ENCODE data around the gene WWOX.

DNA sequence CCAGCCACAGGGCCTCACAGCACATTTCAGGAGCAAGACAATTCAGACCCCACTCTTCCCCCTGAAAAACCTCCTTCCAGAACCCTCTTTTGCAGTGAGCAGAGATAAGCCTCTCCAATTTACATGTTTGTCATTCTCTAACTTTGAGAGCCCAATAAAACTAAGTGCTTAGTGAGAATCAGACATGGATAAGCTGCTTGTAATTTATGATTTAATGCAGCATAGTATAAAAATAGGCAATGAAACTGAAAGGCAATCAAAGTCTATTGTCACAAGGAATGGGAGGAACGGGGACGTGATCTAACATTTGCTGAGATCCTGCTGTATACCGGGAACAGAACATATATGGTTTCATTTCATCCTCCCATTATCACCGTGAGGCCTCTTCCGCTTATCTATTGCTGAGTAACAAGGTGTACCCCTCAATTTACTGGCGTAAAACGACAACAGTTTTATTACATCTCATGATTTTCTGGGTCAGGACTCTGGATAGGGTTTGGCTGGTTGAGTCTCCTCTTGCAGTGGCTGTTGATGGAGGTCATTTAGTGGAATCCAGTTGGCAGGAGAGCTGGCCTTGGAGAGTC lies 903.7 kb downstream of the WWOX start:
- TF ChIP-seq POLR2AphosphoS5 (IDR thresholded peaks at IDR 0.05; ENCODE audit: low read depth, low read length): no peak
- TF ChIP-seq POLR2A (IDR thresholded peaks at IDR 0.05; ENCODE audit: low read depth, low read length): no peak
- no peak for TF ChIP-seq SPI1 (IDR thresholded peaks at IDR 0.05; ENCODE audit: low read depth, low read length)
- no peak for TF ChIP-seq TAF1 (IDR thresholded peaks at IDR 0.05; ENCODE audit: low read depth, low read length)

All from GM12891 (cell line).